Left lobe of liver (tissue), 2 donors: ENCODE results near the gene HELZ2. TPM values are rescaled to one million over a fixed set of nuclear protein-coding genes. Genes with fewer than 3 reads are reported as not detected.

Source experiments
- ATAC-seq: fragments of 200-7000 bp; cut with Tn5 transposase; one replicate; pipeline ENCODE4 v1.9.1; 2020; ENCODE audit warnings: mild to moderate bottlenecking, moderate library complexity
- DNase-seq: peaks from one replicate; pipeline ENCODE4 v3.0.0-alpha.2; 2020; ENCODE audit warnings: low spot score
- total RNA-seq: library from RNA; stranded (reverse); gene quantifications from one replicate; pipeline ENCODE4 v1.2.1, GENCODE V29; 2021
- donor health status: DM: no; HTN: no; CAD: no; lungs with moderate emphysema.
- donor health status: DM: no; HTN: yes; CAD: no.

Gene HELZ2
- total RNA-seq, 1 donor from 2014 or later, result 18.1 TPM

DNA sequence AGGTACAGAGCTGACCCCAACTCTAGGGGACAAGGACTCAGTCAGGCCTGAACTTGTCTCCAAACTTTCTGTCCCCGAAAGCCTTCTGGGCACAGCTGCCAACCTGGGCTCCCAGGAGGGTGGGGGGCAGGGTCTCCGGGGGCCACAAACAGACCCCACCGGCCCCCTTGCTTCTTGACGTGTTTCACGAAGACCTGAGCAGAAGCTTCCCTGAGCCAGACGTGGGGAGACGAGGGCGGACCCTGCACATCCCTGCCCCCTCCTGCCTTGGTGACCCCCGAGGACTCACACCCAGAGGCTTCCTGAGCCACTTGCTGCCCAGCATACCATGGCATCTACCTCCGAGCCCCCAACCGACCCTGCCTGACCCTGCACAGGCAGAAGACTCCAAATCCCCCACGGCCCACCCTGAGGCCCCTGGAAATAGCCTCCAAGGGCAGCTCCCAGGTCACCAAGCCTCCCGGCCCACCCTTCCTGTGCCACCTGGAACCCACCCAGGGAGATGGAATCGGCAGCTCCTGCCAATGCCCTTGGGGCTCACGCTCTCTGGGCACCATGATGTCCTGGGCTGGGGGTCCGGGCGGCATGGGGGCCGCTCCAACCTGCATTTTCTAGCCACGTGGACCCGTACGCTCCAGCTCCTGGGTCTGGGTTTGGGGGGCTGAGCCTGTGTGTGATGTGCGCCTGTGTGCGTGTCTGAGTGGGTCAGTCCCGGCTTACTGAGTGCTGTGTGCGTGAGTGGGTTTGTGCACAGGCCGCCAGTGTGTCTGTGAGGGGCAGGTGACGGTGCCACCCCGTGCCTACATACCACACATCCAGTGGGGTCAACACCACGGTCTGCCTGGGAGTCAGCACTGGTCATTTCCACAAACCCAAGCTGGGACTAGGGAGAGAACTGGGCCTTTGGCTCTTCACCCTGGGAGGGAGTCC is 34.3 kb downstream of the HELZ2 start:
- no peak for ATAC-seq
- DNase-seq, result no peak

DNA sequence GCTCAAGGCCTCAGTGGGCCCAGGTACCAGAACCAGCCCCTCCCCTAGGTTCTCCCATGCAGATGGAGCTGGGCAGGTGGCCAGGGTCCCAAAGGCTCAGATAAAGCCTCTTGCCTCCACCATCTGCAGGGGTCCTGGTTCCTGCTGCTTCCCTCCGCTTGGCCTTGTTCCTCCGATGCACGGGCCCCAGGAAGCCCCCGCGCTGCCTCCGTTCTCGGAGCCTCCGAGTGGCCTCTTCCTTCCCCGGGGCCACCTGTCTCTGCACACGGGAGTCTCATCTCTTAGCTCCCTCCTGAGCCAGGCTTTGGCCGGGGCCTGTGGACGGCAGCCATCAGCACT is 35.0 kb downstream of the HELZ2 start:
- DNase-seq (no peak), ATAC-seq (no peak)

DNA sequence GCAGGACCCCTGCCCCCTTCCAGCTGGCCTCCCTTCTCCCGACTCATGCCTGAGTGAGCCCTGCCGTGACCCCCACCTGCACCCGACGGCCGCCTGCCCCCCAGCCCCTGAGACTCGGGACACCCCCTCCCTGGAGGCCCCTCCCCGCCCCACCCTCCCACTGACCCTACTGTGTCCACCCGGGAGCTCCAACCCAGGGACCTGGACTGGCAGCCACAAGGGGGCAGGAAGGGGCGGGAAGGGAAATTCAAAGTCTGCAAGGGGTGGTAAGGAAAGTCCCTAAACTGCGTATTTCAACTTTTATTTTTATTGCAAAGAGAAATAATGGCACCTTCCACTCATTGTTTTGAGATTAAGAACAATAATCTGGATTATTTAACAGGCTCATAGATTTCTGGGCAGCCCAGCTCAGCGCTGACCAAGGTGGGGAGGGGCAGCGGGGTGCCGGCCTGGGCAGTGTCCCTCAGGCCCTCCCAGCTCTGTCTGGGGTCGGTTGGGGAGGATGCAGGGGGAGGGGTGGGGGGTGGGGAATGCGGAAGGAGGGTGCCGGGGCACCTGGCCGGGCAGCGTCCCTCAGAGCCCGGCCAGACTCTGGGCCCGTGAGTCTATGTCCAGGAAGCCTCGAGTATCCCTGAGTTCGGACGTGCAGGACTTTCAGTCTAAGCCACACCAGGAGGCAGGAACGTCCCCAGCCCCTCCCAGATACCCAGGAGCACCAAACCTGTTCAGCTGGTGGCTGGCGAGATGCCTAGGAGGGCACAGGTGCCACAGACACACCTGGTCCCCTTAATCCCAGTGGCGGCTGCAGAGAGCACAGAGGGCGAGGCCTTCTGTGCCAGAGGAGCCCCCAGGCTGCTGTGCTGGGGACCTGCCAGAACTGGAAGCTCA is 35.6 kb downstream of the HELZ2 start:
- no peak for DNase-seq
- ATAC-seq, result peak; percentile 15

GRCh38 chr20:63537525-63538203 is 36.4 kb downstream of the HELZ2 start:
- peak; percentile 97 for DNase-seq
- peak; percentile 78 for ATAC-seq

- DNase-seq (peak; percentile 73), ATAC-seq (peak; percentile 35)
Measured at GRCh38 chr20:63536997-63537524, 37.0 kb downstream of the HELZ2 start, which contains the start of gene PTK6. Gene PTK6, minus strand, starts transcription at chr20:63537376. Its CDS starts 62 bp downstream, at chr20:63537314.

DNA sequence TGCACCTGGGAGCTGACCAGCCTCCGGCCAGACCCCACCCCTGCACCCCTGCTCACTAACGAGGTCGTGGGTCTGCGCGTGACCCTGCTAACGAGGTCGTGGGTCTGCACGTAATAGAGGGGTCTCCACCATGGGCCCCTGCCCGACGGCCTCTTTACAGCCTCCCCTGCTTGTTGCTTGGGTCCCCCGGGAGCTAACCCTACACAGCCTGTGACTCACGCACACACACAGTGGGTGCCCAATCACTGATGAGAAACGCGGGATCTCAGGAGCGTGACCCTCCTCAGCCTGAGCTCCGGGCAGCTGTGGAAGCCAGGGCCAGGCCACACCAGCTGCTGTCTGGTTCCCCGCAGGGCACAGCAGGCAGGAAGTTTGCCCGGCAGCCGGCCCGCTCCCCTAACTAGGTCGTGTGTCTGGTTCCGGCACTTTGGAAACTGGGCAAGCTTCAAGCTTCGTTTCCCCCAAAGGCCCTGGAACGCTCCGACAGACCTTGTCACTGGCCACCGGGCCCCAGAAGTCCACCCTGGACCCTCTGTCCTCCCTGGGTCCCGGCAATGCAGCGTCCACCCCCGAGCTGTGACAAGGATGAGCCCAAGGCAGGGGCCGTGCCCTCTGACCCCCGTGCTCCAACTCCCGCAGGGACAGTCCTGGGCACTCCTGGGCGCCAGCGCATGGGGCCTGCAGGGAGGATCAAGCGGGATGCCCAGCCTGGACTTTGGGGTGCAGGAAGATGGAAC is 37.6 kb downstream of the HELZ2 start:
- ATAC-seq (no peak), DNase-seq (no peak)

DNA sequence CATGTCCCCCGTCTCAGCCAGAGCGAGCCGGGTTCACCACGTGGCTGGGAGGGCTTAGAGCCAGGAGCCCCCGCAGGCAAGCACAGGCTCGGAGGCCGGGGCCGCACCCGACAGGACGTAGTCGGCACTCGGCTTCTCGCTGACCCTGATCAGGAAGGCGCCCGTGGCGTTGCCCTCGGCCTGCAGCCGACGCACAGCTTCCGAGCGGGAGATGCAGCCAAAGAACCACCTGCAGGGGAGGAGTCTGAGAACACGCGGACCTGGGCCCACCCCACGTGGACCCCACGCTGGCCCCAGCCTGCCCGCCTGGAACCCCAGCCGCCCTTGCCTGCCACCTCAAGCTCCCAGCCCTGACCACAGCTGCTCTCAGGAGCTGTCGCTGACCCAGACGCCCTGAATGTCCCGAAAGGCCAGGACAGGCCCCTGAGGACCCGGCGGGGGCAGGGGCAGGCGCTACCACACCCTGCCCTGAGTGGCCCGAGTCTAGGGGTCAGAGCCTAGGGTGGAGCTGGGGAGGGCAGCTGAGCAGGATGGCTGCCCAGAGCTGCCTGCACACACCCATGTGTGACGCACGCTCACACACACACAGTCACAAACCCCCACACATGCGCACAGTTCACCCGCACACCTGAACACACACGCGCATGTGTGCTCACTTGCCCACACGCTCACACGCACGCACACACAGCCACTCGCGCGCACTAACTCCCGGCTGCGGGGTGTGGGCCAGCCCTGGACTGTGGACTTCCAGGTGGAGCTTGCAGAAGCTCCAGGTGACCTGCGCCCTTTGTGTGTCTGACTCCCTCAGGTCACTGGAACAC is 39.0 kb downstream of the HELZ2 start:
- peak; percentile 63 for ATAC-seq

DNA sequence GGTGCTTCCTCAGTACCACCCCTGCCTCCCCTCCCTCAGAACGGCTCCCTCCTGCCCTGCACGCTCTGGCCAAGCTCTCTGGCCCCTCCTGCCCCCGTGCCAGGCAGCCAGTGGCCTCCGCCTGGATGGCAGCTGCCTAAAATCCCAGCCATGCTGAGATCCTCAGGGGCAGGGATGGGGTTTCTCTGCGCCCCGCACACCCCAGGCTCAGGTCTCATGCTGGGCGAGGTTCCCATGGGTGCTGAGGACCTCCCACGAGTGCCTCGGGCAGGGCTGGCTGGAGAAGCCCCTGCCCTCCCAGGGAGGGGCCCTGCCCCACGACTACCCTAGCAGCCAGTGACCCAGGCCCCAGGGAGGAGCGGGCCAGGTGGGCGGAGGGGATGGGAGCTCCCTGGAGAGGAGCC is 39.6 kb downstream of the HELZ2 start:
- ATAC-seq (no peak), DNase-seq (no peak)

More for the DNA sequence above, 39.0 kb downstream of the HELZ2 start:
- DNase-seq, result peak; percentile 90

DNA sequence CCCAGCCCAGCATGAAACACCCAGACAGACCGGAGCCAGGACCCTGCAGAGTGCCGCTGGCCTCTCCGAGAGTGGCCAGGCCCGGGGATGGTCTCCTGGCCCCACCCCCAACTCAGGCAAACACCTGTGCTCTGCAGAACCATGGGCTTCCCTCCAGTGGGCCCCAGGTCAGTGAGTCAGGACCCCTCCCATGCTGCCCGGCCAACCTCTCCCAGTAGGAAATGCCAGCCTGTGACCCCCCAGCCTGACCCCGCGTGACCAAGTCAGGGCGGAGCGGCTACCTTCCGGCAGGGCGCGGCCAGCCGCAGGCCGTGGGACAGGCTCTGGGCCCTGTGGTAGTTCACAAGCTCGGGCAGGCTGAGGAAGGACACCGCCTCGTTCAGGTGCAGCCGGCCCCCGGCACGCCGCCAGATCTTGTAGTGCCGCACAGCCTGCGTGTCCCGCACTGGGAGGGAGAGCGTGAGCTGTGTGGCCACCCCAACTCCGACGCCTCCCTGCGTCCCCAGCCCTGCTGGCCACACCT is 40.1 kb downstream of the HELZ2 start:
- DNase-seq (no peak), ATAC-seq (no peak)

DNA sequence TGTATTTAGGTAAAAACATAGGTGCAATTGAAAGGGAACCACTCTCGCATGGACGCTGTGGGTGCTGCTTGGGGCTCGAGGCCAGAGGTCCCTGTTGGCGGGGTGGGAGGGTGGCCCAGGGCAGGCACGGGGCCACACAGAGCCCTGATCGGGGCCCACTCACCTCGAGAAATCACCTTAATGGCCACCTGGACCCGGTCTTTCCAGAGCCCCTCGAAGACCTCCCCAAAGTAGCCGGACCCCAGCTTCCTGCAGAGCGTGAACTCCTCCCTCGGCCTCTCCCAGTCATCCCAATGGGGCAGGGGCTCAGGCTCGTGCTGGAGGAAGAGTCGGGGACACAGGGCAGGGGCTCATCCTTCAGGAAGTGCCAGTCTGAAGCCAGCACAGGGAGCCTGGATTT is 40.7 kb downstream of the HELZ2 start:
- DNase-seq (no peak), ATAC-seq (no peak)

DNA sequence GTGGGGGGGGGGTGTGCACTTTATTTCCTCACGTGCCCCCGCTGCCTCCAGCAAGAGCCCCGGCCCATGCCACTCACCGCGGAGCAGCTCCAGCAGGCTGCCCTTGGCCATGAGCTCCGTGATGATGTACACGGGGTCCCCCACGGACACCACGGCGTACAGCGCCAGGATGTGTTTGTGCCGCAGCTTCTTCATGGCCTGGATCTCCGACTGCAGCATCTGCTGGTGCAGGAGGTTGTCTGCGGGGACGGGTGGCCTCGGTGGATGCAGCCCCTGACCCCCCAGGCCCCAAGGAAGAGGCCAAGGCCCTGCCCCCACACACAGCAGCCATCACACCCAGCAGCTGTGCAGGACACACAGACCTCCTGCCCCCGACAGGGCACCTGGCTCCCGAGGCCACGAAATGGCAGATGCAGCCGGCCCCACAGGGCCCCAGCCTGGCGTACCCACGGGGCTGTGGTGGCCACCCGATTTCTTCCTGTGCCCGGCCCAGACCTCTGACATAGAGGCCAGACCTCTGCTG is 41.5 kb downstream of the HELZ2 start:
- no peak for DNase-seq

GRCh38 chr20:63531686-63532448 is 42.2 kb downstream of the HELZ2 start:
- ATAC-seq (no peak), DNase-seq (no peak)

More for the DNA sequence above, 41.5 kb downstream of the HELZ2 start:
- no peak for ATAC-seq

DNA sequence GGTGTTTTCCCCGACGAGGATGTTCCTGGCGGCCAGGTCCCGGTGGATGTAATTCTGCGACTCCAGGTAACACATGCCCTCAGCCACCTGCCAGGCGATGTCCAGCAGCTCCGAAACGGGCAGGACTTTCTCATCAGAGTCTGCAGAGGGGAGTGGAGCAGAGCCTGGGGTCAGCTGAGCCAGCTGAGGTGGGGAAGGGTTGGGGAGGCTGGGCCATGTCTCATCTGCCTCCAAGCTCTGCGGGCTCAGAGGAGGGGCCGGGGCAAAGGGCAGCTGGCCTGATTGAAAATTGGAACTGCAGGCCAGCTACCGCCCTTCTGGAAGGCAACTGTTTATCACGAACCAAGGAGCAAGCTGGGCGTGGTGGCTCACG is 43.3 kb downstream of the HELZ2 start:
- no peak for DNase-seq
- peak; percentile 2 for ATAC-seq

GRCh38 chr20:63529861-63530787 is 43.9 kb downstream of the HELZ2 start:
- DNase-seq, result no peak
- ATAC-seq, result no peak

- ATAC-seq (no peak), DNase-seq (no peak)
Measured at GRCh38 chr20:63529180-63529860, 44.7 kb downstream of the HELZ2 start.

DNA sequence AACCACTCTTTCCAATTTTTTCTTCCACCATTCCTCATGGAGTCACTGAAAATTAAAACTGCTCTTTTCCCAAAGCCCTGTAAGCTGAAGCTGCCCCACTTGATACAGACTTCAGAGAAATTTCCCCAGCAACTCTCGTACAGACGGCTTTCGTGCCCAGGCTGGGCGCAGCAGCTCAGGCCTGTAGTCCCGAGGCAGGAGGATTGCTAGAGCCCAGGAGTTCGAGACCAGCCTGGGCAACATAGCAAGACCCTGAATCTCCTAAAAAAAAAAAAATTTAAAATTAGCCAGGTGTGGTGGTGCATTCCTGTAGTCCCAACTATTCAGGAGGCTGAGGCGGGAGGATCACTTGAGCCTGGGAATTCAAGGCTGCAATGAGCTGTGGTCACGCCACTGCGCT is 46.9 kb downstream of the HELZ2 start:
- ATAC-seq (no peak), DNase-seq (no peak)
